ENCODE measurements around the gene C1orf141.
A peak's percentile ranks its signal among the peaks of the same experiment; 100 is the strongest.
"Not testable (repeated sequence)": the region's sequence is repeated elsewhere in the genome, so short reads cannot be mapped to it uniquely, and the experiment has no call there.

C1orf141 gene

GRCh38 chr1:67159233-67159632, 24.5 kb upstream of the C1orf141 start:
- WGBS (ENCODE audit: insufficient coverage), result 100% methylated on average over 2 of the region's 2 CpGs
- POLR2A ChIA-PET, result no interaction called here

DNA sequence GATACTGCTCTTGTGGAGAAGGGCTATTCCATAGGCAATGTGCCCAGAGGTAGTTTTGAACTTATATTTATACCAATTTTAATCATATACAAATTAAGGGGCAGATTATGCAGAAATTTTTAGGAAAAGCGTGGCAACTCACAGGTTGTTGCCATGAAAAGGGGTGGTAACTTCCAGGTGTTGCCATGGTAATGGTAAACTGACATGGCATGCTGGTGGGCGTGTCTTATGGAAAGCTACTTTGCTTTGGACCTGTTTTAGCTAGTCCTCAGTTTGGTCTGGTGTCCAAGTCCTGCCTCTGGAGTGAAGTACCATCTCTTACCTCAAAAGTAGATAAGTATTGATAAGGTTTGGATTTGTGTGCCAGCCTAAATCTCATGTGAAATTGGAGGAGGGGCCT, 23.6 kb upstream of the C1orf141 start:
- Histone ChIP-seq H3K4me1 (ENCODE audit: control extremely low read depth in 1 of 4, control insufficient read depth in 4 of 4, insufficient read depth in 4 of 4, low read length in 3 of 4) (no peaks in the 10 kb centered on the region), H3K9me3 (ENCODE audit: control extremely low read depth in 1 of 5, control insufficient read depth in 4 of 5, insufficient read depth in 2 of 5, low read depth in 1 of 5, low read length in 4 of 5) (peaks cover 0 to 2% (median 0%) of the 10 kb centered on the region in 5 experiments), H3K4me3 (ENCODE audit: control insufficient read depth in 1 of 7, extremely low read depth in 1 of 7, insufficient read depth in 4 of 7, low read depth in 2 of 7, low read length in 6 of 7) (no peak overlapping the region), H3K27ac (ENCODE audit: insufficient read depth in 1 of 2, low read depth in 1 of 2, low read length in 2 of 2, poor library complexity in 1 of 2, severe bottlenecking in 2 of 2) (no peak overlapping the region), H3K36me3 (ENCODE audit: control insufficient read depth in 4 of 4, insufficient read depth in 4 of 4, low read length in 3 of 4) (no peaks in the 10 kb centered on the region), H3K27me3 (replicated peaks in 2 of 5; ENCODE audit: control insufficient read depth in 4 of 5, insufficient read depth in 5 of 5, low read length in 4 of 5) (peaks cover 0 to 13% (median 4%) of the 10 kb centered on the region in 5 experiments)
- CTCF ChIA-PET, result no interaction called here
- WGBS (ENCODE audit: insufficient coverage), result 50% methylated on average over 2 of the region's 2 CpGs
- POLR2A ChIA-PET, result no interaction called here
- DNase-seq, result no peak

More at GRCh38 chr1:67159233-67159632, 24.5 kb upstream of the C1orf141 start:
- Histone ChIP-seq H3K36me3 (ENCODE audit: control insufficient read depth in 4 of 4, insufficient read depth in 4 of 4, low read length in 3 of 4) (no peaks in the 10 kb centered on the region), H3K4me3 (ENCODE audit: control insufficient read depth in 1 of 7, extremely low read depth in 1 of 7, insufficient read depth in 4 of 7, low read depth in 2 of 7, low read length in 6 of 7) (no peak overlapping the region), H3K27me3 (replicated peaks in 2 of 5; ENCODE audit: control insufficient read depth in 4 of 5, insufficient read depth in 5 of 5, low read length in 4 of 5) (peaks cover 0 to 17% (median 4%) of the 10 kb centered on the region in 5 experiments), H3K4me1 (ENCODE audit: control extremely low read depth in 1 of 4, control insufficient read depth in 4 of 4, insufficient read depth in 4 of 4, low read length in 3 of 4) (no peaks in the 10 kb centered on the region), H3K9me3 (ENCODE audit: control extremely low read depth in 1 of 5, control insufficient read depth in 4 of 5, insufficient read depth in 2 of 5, low read depth in 1 of 5, low read length in 4 of 5) (peaks cover 0 to 2% (median 0%) of the 10 kb centered on the region in 5 experiments), H3K27ac (ENCODE audit: insufficient read depth in 1 of 2, low read depth in 1 of 2, low read length in 2 of 2, poor library complexity in 1 of 2, severe bottlenecking in 2 of 2) (no peak overlapping the region)
- CTCF ChIA-PET, result no interaction called here
- DNase-seq, result peak in 2 of 3 donors; percentile 24 to 33

GRCh38 chr1:67150931-67151330, 16.2 kb upstream of the C1orf141 start:
- Histone ChIP-seq H3K36me3 (ENCODE audit: control insufficient read depth in 4 of 4, insufficient read depth in 4 of 4, low read length in 3 of 4) (no peaks in the 10 kb centered on the region), H3K27ac (ENCODE audit: insufficient read depth in 1 of 2, low read depth in 1 of 2, low read length in 2 of 2, poor library complexity in 1 of 2, severe bottlenecking in 2 of 2) (no peak overlapping the region), H3K4me1 (ENCODE audit: control extremely low read depth in 1 of 4, control insufficient read depth in 4 of 4, insufficient read depth in 4 of 4, low read length in 3 of 4) (peaks cover 0 to 7% (median 4%) of the 10 kb centered on the region in 4 experiments), H3K9me3 (ENCODE audit: control extremely low read depth in 1 of 5, control insufficient read depth in 4 of 5, insufficient read depth in 2 of 5, low read depth in 1 of 5, low read length in 4 of 5) (peaks cover 0 to 2% (median 0%) of the 10 kb centered on the region in 5 experiments), H3K27me3 (replicated peaks in 2 of 5; ENCODE audit: control insufficient read depth in 4 of 5, insufficient read depth in 5 of 5, low read length in 4 of 5) (peaks cover 0 to 12% (median 2%) of the 10 kb centered on the region in 5 experiments), H3K4me3 (ENCODE audit: control insufficient read depth in 1 of 7, extremely low read depth in 1 of 7, insufficient read depth in 4 of 7, low read depth in 2 of 7, low read length in 6 of 7) (no peak overlapping the region)
- no CpG with 5 or more reads among the region's 4 CpGs for WGBS (ENCODE audit: insufficient coverage)
- DNase-seq, result no peak
- ChIA-PET CTCF (interaction anchor here (0.6 to 4.0 kb wide), 3 partner anchors 50 to 458 kb away, joined by 3 to 54 read pairs (median 4); no protein-coding TSS in a partner anchor), POLR2A (no interaction called here)

DNA sequence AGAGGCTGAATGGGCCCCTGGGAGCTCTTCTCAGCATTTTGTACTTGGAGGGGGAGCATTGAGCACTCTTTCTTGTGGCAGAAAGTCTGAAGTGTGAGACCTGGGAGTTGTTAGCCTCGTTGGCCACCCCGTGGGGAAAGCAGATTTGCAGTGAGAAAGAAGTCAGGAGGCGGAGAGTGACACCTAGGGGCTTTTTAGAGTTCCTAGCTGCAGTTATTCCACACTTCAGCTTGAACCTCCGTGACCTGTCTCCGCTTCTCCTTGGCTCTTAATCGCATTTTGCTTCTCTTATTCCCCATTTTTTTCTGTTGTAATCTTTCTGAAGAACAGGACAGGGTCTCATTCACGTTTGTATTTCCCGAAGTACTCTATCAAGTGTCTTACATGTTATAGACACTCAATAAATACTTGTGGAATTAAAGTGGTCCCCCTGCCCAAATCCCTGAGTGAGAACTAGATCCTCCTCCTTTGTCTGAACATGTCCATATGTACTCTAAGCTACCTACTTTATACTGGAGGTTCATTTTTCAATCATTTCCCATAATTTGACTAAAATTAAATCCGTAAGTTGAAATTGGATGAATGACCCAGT, 14.5 kb upstream of the C1orf141 start:
- DNase-seq, result peak; percentile 82 to 92 (median 91)
- Histone ChIP-seq H3K27me3 (replicated peaks in 2 of 5; ENCODE audit: control insufficient read depth in 4 of 5, insufficient read depth in 5 of 5, low read length in 4 of 5) (peaks cover 0 to 10% (median 0%) of the 10 kb centered on the region in 5 experiments), H3K9me3 (ENCODE audit: control extremely low read depth in 1 of 5, control insufficient read depth in 4 of 5, insufficient read depth in 2 of 5, low read depth in 1 of 5, low read length in 4 of 5) (no peaks in the 10 kb centered on the region), H3K4me3 (ENCODE audit: control insufficient read depth in 1 of 7, extremely low read depth in 1 of 7, insufficient read depth in 4 of 7, low read depth in 2 of 7, low read length in 6 of 7) (no peak overlapping the region), H3K4me1 (ENCODE audit: control extremely low read depth in 1 of 4, control insufficient read depth in 4 of 4, insufficient read depth in 4 of 4, low read length in 3 of 4) (peaks cover 0 to 7% (median 4%) of the 10 kb centered on the region in 4 experiments), H3K36me3 (ENCODE audit: control insufficient read depth in 4 of 4, insufficient read depth in 4 of 4, low read length in 3 of 4) (no peaks in the 10 kb centered on the region), H3K27ac (ENCODE audit: insufficient read depth in 1 of 2, low read depth in 1 of 2, low read length in 2 of 2, poor library complexity in 1 of 2, severe bottlenecking in 2 of 2) (no peak overlapping the region)
- ChIA-PET POLR2A (interaction anchor here (0.6 to 1.2 kb wide), 2 partner anchors 243 to 384 kb away, joined by 3 to 5 read pairs; no protein-coding TSS in a partner anchor), CTCF (interaction anchor here (0.8 to 4.0 kb wide), 30 partner anchors 8 to 897 kb away, joined by 3 to 54 read pairs (median 5); partner anchors contain the start of genes C1orf141 and SLC35D1)
- 25% methylated on average over 6 of the region's 9 CpGs for WGBS (ENCODE audit: insufficient coverage)

- Histone ChIP-seq H3K4me3 (ENCODE audit: control insufficient read depth in 1 of 7, extremely low read depth in 1 of 7, insufficient read depth in 4 of 7, low read depth in 2 of 7, low read length in 6 of 7) (no peak overlapping the region), H3K27me3 (replicated peaks in 2 of 5; ENCODE audit: control insufficient read depth in 4 of 5, insufficient read depth in 5 of 5, low read length in 4 of 5) (peaks cover 0 to 10% (median 0%) of the 10 kb centered on the region in 5 experiments), H3K27ac (ENCODE audit: insufficient read depth in 1 of 2, low read depth in 1 of 2, low read length in 2 of 2, poor library complexity in 1 of 2, severe bottlenecking in 2 of 2) (no peak overlapping the region), H3K36me3 (ENCODE audit: control insufficient read depth in 4 of 4, insufficient read depth in 4 of 4, low read length in 3 of 4) (no peaks in the 10 kb centered on the region), H3K9me3 (ENCODE audit: control extremely low read depth in 1 of 5, control insufficient read depth in 4 of 5, insufficient read depth in 2 of 5, low read depth in 1 of 5, low read length in 4 of 5) (no peaks in the 10 kb centered on the region), H3K4me1 (ENCODE audit: control extremely low read depth in 1 of 4, control insufficient read depth in 4 of 4, insufficient read depth in 4 of 4, low read length in 3 of 4) (peaks cover 0 to 7% (median 4%) of the 10 kb centered on the region in 4 experiments)
- WGBS (ENCODE audit: insufficient coverage), result 73% methylated on average over 3 of the region's 6 CpGs
- CTCF ChIA-PET, result interaction anchor here (0.8 to 4.0 kb wide), 26 partner anchors 10 to 698 kb away, joined by 3 to 54 read pairs (median 5); partner anchors contain the start of genes C1orf141 and SLC35D1
- POLR2A ChIA-PET, result interaction anchor here (0.6 to 1.2 kb wide), 2 partner anchors 243 to 384 kb away, joined by 3 to 5 read pairs; no protein-coding TSS in a partner anchor
- no peak for DNase-seq
Measured at GRCh38 chr1:67148516-67149178, 13.9 kb upstream of the C1orf141 start.

DNA sequence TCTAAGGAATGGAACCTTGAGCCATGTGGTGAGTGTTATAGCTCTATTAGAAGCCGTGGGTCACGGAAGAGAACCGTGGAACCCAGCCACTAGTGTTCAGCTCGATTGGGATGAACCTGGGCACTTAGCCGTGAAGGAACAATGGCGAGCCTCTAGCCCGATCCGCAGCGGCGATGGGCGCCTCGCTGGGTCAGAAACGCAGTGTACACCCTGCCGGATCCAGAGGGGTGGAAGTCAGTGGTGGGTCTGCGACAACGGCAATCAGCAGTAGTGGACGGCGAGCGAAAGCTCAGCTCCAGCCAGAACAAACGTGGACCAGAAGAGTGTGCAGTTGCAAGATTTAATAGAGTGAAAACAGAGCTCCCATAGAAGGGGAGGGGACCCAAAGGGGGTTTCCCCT, 13.2 kb upstream of the C1orf141 start:
- not testable (repeated sequence) for DNase-seq; H3K27ac ChIP-seq (ENCODE audit: insufficient read depth in 1 of 2, low read depth in 1 of 2, low read length in 2 of 2, poor library complexity in 1 of 2, severe bottlenecking in 2 of 2); H3K4me1 ChIP-seq (ENCODE audit: control extremely low read depth in 1 of 4, control insufficient read depth in 4 of 4, insufficient read depth in 4 of 4, low read length in 3 of 4); H3K36me3 ChIP-seq (ENCODE audit: control insufficient read depth in 4 of 4, insufficient read depth in 4 of 4, low read length in 3 of 4); H3K4me3 ChIP-seq (ENCODE audit: control insufficient read depth in 1 of 7, extremely low read depth in 1 of 7, insufficient read depth in 4 of 7, low read depth in 2 of 7, low read length in 6 of 7); H3K9me3 ChIP-seq (ENCODE audit: control extremely low read depth in 1 of 5, control insufficient read depth in 4 of 5, insufficient read depth in 2 of 5, low read depth in 1 of 5, low read length in 4 of 5)
- peaks cover 0 to 10% (median 0%) of the 10 kb centered on the region in 5 experiments for H3K27me3 ChIP-seq (replicated peaks in 2 of 5; ENCODE audit: control insufficient read depth in 4 of 5, insufficient read depth in 5 of 5, low read length in 4 of 5)
- CTCF ChIA-PET, result interaction anchor here (1.1 to 4.0 kb wide), 18 partner anchors 10 to 410 kb away, joined by 3 to 54 read pairs (median 6); partner anchors contain the start of genes C1orf141 and SLC35D1
- WGBS (ENCODE audit: insufficient coverage), result 89% methylated on average over 20 of the region's 20 CpGs
- POLR2A ChIA-PET, result interaction anchor here (0.6 to 1.2 kb wide), 2 partner anchors 221 to 383 kb away, joined by 3 read pairs; no protein-coding TSS in a partner anchor

Data from common myeloid progenitor, CD34-positive (primary cell).